Effector CD8-positive, alpha-beta T cell (primary cell): ENCODE results near the gene HSDL1.

Source experiments
- DNase-seq: peaks from one replicate; lab custom pipeline; 2025; lab: John Stamatoyannopoulos, UW
- total RNA-seq, 4 experiments: gene quantifications; one replicate each; lab custom pipeline; 2026; lab: John Stamatoyannopoulos, UW

The HSDL1 gene
- total RNA-seq: 25.1 to 40.8 (median 40.2) reads per million in 4 experiments

GRCh38 chr16:84144859-84145639 is at the start of gene HSDL1, which contains the start of gene DNAAF1:
Gene HSDL1, minus strand, starts transcription at chr16:84145177. Its CDS starts 13,856 bp downstream, at chr16:84131321.
Gene DNAAF1, plus strand, starts transcription at chr16:84145308. Its CDS starts 133 bp downstream, at chr16:84145441.
- peak; percentile 95 for DNase-seq

- DNase-seq: no peak
Measured at GRCh38 chr16:84194018-84194417, 49.0 kb upstream of the HSDL1 start.

GRCh38 chr16:84193480-84193879 is 48.5 kb upstream of the HSDL1 start:
- DNase-seq: no peak

GRCh38 chr16:84191466-84191865 is 46.5 kb upstream of the HSDL1 start:
- DNase-seq: no peak

- no peak for DNase-seq
Measured at GRCh38 chr16:84190731-84191388, 45.9 kb upstream of the HSDL1 start, which contains the start of gene ADAD2. Gene ADAD2, plus strand, starts transcription at chr16:84191157. Its CDS starts 74 bp downstream, at chr16:84191231.

- DNase-seq: peak; percentile 84
Measured at GRCh38 chr16:84186685-84187437, 41.9 kb upstream of the HSDL1 start, which contains the start of gene TAF1C. Gene TAF1C, minus strand, starts transcription at chr16:84187057. Its CDS starts 2,069 bp downstream, at chr16:84184988.

GRCh38 chr16:84184775-84185174 is 39.8 kb upstream of the HSDL1 start:
- DNase-seq: no peak

GRCh38 chr16:84183911-84184591 is 39.1 kb upstream of the HSDL1 start:
- DNase-seq: no peak

GRCh38 chr16:84183572-84183875 is 38.5 kb upstream of the HSDL1 start:
- DNase-seq: no peak

- no peak for DNase-seq
Measured at GRCh38 chr16:84182680-84183571, 37.9 kb upstream of the HSDL1 start.

GRCh38 chr16:84182104-84182503 is 37.1 kb upstream of the HSDL1 start:
- no peak for DNase-seq

GRCh38 chr16:84181144-84181915 is 36.4 kb upstream of the HSDL1 start:
- no peak for DNase-seq

- no peak for DNase-seq
Measured at GRCh38 chr16:84180519-84181140, 35.7 kb upstream of the HSDL1 start.

- DNase-seq: no peak
Measured at GRCh38 chr16:84179612-84180320, 34.8 kb upstream of the HSDL1 start.

GRCh38 chr16:84178892-84179611 is 34.1 kb upstream of the HSDL1 start:
- no peak for DNase-seq

GRCh38 chr16:84178146-84178765 is 33.3 kb upstream of the HSDL1 start:
- DNase-seq: no peak

- no peak for DNase-seq
Measured at GRCh38 chr16:84177741-84178073, 32.7 kb upstream of the HSDL1 start.
